Measurements from ENCODE around the gene DIO3.

Gene DIO3

GRCh38 chr14:101584055-101584859 lies 23.0 kb downstream of the DIO3 start:
- DNase-seq: peak; percentile 83

DNA sequence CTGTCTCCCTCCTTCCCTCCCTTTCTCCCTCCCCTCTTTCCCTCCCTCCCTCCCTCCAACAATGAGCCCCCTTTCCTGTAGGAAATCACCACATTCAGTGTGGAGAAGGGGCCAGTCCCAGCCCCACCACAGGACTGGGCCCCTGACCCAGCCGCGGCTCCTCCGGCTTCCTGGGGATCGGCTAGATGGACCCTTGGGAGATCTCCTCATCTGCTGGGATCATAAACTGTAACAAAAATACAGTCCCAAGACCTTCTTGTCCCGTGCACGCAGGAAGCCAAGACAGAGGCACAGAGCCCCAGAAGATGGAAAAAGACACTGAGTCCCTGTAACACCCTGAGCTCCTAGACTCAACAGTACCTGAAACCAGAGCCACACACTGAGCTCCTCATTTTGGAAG lies 23.9 kb downstream of the DIO3 start:
- peak; percentile 12 for DNase-seq

GRCh38 chr14:101586531-101587430 lies 25.5 kb downstream of the DIO3 start:
- DNase-seq: peak; percentile 12

- DNase-seq: peak; percentile 10
These were observed 26.2 kb downstream of the DIO3 start for GRCh38 chr14:101587441-101587911.

DNA sequence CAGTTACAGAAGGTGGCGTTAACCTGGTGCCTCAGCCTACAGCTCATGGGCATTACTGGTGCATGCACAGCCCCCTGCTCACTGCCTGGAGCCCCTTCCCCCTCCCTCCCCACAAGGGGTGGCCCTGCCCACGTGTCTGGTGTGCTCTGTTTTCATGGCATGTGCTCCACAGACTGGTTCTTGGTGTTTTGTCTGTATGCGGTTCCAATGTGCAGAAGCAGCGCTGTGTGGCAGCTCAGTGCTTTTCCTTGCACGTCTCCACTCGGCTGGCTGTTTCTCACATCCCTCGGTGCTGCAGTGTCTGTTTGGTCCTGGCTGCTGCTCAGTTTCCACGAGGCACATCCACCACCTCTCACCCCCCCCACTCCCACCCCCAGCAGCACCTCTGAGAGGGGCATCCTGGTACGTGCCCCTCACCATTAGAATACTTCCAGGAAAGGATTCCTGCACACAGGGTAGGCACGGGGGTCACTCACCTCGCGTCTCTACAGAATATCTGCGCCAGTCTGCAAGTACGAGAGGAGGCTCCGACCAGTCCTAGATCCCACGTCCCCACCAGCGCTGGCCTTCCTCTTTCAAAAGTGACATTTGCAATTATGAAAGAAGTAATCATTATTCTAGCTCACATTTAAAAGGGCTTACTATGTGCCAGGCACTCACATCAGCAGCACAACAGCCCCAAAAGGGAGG lies 27.1 kb downstream of the DIO3 start:
- peak; percentile 7 for DNase-seq

GRCh38 chr14:101588990-101589389 lies 27.7 kb downstream of the DIO3 start:
- peak; percentile 28 for DNase-seq

- DNase-seq: peak; percentile 3
These were observed 28.3 kb downstream of the DIO3 start for GRCh38 chr14:101589486-101590015.

DNA sequence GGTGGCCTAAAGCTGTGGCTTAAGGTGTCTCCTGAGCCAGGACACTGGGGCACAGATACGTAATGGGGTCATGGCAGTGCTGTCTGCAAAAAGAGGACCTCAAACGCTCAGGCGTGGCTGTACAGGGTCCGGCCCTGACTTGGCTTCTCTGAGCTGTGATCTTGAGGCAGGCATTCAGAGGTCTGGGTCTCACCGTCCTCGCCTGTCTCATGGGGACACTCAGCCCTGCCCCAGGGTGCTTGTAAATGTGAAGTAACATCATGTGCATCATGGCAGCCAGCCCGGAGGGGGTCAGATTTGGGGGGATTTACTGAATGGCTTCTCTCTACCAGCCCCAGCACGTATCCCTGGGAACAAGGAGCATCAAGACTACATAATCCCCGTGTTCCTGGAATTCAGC lies 28.8 kb downstream of the DIO3 start:
- peak; percentile 13 for DNase-seq

DNA sequence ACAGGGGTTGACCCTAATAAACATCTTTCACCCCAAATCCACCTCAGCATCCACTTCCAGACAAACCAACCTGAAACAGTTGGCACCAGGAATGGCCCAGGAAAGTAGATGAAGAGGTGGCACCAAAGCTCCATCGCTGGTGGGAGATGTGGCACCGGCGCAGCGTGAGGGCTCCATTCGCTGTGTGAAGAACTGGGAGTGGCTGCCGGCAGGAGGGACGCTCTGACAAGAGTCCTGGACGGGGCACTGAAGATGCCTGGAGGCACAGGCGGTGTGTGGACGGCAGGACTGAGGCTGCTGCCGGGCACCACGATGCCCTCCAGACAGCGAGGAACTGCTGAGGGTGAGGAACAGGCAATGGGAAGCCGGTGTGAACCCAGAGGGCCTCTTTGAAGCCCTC lies 29.3 kb downstream of the DIO3 start:
- no peak for DNase-seq

- DNase-seq: no peak
These were observed 29.8 kb downstream of the DIO3 start for GRCh38 chr14:101591121-101591520.

- no peak for DNase-seq
These were observed 30.3 kb downstream of the DIO3 start for GRCh38 chr14:101591582-101591981.

GRCh38 chr14:101593411-101594238 lies 32.3 kb downstream of the DIO3 start:
- no peak for DNase-seq

- no peak for DNase-seq
These were observed 33.3 kb downstream of the DIO3 start for GRCh38 chr14:101594511-101595148.

DNA sequence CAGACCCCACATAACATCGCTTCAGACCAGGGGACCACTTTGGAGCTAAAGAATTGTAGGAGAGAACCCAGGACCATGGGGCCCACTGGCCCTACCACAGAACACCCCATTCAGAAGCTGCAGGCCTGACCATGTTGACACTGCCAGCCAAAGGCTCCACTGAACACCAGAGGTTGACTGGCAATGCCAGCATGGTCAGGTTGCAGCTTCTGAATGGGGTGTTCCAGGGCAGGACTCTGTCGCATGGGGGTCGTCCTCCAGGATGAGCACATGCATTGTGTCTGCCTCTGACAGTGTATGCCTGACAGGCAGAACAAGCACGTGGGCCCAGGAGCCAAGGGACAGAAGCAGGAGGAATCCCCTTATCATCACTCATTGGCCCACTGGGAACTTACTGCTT lies 34.1 kb downstream of the DIO3 start:
- no peak for DNase-seq

GRCh38 chr14:101595887-101596721 lies 34.8 kb downstream of the DIO3 start:
- DNase-seq: no peak

- no peak for DNase-seq
These were observed 35.4 kb downstream of the DIO3 start for GRCh38 chr14:101596742-101597141.

DNA sequence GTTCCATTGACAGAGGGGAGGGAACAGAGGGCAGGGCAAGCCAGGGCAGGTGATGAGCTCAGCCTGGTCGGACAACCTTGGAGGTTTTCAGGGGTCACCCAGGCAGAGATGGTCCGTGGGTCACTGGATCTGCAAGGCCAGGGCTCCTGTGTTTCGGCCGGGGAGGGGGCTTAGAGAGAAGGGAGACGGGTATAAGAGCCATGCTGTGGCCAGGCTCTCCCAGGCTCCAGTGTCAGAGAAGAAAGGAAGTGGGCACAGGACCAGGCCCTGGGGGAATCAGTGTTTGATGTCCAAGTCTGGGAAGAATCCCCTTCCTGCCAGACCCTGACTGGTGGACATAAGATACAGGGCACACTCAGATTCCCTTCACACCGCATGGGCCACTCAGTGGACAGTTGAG lies 36.9 kb downstream of the DIO3 start:
- DNase-seq: no peak

DNA sequence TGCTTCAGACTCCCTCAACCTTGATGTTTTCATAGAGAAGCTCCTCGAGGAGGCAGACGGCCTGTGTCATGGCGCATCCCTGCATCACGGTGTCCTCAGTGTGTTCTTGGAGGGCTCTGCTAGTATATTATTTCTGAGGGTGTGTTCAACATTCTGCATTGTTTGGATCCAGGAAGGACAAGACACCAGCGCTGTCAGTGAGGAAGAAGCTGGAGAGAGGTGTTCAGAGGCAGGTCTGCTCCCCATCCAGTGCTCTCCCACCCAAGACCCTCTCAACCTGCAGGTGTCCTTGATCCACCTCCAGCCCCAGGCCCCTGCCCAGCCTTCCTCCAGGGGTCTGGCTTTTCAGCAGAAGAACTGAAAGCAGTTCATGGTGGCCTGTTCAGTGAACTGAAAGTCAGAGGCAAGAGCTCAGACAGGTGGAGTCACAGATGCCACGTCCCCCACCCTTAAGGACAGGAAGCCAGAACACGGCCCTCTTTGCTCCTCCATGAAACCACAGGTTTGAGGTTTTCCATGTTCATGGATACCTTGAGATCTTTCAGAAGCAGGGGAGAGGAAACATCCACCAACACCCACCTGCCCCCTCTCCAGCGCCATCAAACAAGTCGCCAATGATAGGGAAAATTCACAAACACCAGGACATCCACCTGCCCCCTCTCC lies 37.4 kb downstream of the DIO3 start:
- DNase-seq: no peak

DNA sequence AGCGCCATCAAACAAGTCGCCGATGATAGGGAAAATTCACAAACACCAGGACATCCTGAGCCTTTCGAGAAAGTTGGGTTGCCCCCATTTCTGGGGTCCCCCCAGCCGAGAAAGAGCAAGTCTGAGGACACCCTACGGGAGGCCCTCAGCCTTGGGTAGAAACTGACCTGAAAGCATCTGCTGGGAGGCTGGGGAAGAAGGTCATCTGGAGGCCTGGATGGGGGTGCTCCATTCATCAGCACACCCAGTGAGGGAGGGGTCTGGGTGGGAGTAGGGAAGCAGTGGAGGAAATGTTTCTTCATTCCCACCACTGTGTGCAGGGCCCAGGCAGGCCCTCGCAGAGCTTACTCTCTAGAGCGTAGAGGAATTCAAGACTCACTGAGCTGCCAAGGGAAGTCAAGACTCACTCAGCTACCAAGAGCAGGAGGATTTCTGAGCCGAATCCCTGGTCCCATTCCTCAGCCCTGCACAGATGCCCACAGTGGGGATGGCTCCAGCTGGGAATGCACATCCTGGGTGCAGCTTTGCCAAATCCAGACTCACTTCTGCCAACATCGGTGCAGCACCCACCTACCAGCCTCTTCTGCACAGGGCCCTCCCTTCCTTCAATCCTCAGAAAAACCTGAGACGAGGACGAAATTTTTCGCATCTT lies 38.1 kb downstream of the DIO3 start:
- no peak for DNase-seq

Measured in right hindlimb (tissue), 1 donor.